Left lung (tissue), 10 donors: ENCODE measurements around the gene UBQLN4. TPM values are rescaled to one million over a fixed set of nuclear protein-coding genes. Genes with fewer than 3 reads are reported as not detected.
A peak's percentile ranks its signal among the peaks of the same experiment; 100 is the strongest.

Experiments used
- ATAC-seq: fragments of 200-7000 bp; cut with Tn5 transposase; one replicate; pipeline ENCODE4 v1.9.1; 2020; ENCODE audit warnings: moderate library complexity
- DNase-seq, 4 donors: peaks; one replicate each; pipeline ENCODE4 v3.0.0-alpha.2; 2013 to 2020
- H3K27ac ChIP-seq, 2 donors: fragments of 200-600 bp; sonication (generic) in 1 of 2; one replicate each; pipeline versions ENCODE4 v1.5.0 to v1.8.0; 2020 to 2021
- H3K27me3 ChIP-seq, 2 donors: fragments of 200-600 bp; sonication (generic) in 1 of 2; one replicate each; pipeline versions ENCODE4 v1.5.0 to v1.8.0; 2020 to 2021
- H3K36me3 ChIP-seq, 2 donors: fragments of 200-600 bp; sonication (generic) in 1 of 2; one replicate each; pipeline versions ENCODE4 v1.5.0 to v1.8.0; 2020 to 2021
- H3K4me1 ChIP-seq, 2 donors: fragments of 200-600 bp; one replicate each; pipeline ENCODE4 v1.8.0; 2021
- H3K4me3 ChIP-seq, 2 donors: fragments of 200-600 bp; sonication (generic) in 1 of 2; one replicate each; pipeline versions ENCODE4 v1.5.0 to v1.8.0; 2020 to 2021; ENCODE audit warnings: mild to moderate bottlenecking in 1 of 2
- H3K9me3 ChIP-seq, 2 donors: fragments of 200-600 bp; sonication (generic) in 1 of 2; one replicate each; pipeline versions ENCODE4 v1.5.0 to v1.8.0; 2020 to 2021
- intact Hi-C, 2 donors: fragments of 100-400 bp; cut with DNase I; formaldehyde crosslinking; loops; one replicate each; pipeline versions ENCODE4 v1.11.2 to v1.14.2; 2022
- polyA plus RNA-seq, 6 donors: library from polyadenylated mRNA; unstranded; fragments of 120-200 nt; gene quantifications; one replicate each; pipeline ENCODE4 v1.2.1, GENCODE V29; 2013; ENCODE audit not compliant: insufficient read length in 6 of 6
- total RNA-seq, 2 donors: library from RNA; stranded (reverse); fragmentation: NEBNext Ultra II Directional; extraction: Animal tissue kit (Norgen Biotek cat#: 25700); gene quantifications; one replicate each; pipeline ENCODE4 v1.2.1, GENCODE V29; 2021
- TF ChIP-seq, protein P1 (sequence below), 2 donors: fragments of 200-600 bp; sonication (generic) in 1 of 2; IDR thresholded peaks; one replicate each; pipeline versions ENCODE4 v1.5.0 to v1.8.0; 2021; ENCODE audit warnings: antibody characterized with exemption in 2 of 2
- donor health status: DM: no; HTN: yes; CAD: no.
- donor health status: DM: no; HTN: no; CAD: no.

UBQLN4 gene
- total and polyA plus RNA-seq, 8 donors: 28.7 to 71.8 (median 62.0) TPM

DNA sequence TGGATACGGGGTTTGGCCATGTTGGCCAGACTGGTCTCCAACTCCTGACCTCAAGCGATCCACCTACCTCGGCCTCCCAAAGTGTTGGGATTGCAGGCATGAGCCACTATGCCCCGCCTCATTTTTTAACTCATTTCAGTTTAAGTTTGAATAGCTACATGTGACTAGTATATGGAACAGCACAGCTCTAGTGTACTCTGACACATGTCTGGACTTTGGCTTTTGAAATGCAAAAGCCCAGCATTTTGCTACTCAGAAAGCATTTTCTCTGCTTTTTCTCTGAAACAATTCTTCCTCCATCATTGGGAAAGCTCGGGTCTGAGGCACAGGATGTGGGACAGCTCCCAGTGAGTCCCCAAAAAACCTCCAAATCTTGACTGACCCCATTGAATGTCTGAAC lies 28.8 kb downstream of the UBQLN4 start:
- ATAC-seq: no peak
- Histone ChIP-seq H3K27ac (no peak overlapping the region), H3K36me3 (peaks cover 0 to under 1% of the 10 kb centered on the region in 2 donors), H3K4me3 (no peak overlapping the region), H3K9me3 (no peaks in the 10 kb centered on the region), H3K27me3 (no peaks in the 10 kb centered on the region), H3K4me1 (peaks cover 3 to 10% of the 10 kb centered on the region in 2 donors)
- TF ChIP-seq, protein P1, sequence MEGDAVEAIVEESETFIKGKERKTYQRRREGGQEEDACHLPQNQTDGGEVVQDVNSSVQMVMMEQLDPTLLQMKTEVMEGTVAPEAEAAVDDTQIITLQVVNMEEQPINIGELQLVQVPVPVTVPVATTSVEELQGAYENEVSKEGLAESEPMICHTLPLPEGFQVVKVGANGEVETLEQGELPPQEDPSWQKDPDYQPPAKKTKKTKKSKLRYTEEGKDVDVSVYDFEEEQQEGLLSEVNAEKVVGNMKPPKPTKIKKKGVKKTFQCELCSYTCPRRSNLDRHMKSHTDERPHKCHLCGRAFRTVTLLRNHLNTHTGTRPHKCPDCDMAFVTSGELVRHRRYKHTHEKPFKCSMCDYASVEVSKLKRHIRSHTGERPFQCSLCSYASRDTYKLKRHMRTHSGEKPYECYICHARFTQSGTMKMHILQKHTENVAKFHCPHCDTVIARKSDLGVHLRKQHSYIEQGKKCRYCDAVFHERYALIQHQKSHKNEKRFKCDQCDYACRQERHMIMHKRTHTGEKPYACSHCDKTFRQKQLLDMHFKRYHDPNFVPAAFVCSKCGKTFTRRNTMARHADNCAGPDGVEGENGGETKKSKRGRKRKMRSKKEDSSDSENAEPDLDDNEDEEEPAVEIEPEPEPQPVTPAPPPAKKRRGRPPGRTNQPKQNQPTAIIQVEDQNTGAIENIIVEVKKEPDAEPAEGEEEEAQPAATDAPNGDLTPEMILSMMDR (IDR thresholded peaks at IDR 0.05): no peak
- no peak for DNase-seq
- intact Hi-C loops: no loop called here

DNA sequence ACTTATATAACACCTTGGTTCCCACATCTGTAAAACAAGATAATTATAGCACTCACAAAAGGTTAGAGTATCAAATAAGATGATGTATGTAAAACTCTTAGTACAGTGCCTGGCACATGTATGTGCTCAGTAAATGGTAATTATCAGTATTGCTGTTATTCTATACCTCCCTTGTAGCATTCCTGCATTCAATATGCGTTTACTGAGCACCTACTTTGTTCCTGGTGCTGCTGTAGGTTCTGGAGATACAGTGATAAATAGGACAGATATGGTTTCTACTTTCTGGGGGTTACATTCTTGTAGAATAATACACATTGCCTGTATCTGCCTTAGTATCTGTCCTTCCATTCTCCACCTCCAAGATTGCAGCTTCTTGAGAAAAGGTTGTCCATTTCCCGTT lies 31.6 kb downstream of the UBQLN4 start:
- peaks cover 0 to 29% of the 10 kb centered on the region in 2 donors for H3K36me3 ChIP-seq
- ATAC-seq: no peak

DNA sequence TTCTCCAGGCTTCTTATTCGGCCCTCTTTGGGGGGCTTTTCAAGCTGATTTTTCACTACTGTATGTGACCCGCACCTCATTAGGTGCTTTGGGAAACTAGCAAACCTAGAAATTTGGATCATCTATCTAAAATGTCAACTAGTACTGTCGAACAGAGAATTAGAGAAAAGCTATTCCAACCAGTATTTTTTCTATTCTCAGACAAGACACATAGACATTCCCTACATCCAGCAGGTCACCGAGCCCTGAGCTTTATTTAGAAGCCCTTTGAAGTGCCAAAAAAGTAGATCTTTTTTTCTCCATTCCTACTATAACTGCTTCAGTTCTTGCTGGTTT lies 32.5 kb downstream of the UBQLN4 start:
- Histone ChIP-seq H3K27me3 (no peaks in the 10 kb centered on the region), H3K27ac (peak overlapping the region; percentile 86 to 90)

More for the DNA sequence above, 31.6 kb downstream of the UBQLN4 start:
- Histone ChIP-seq H3K9me3 (no peaks in the 10 kb centered on the region), H3K27me3 (no peaks in the 10 kb centered on the region), H3K4me1 (peaks cover 9 to 30% of the 10 kb centered on the region in 2 donors), H3K4me3 (no peak overlapping the region), H3K27ac (no peak overlapping the region)
- intact Hi-C loops: no loop called here
- TF ChIP-seq, protein P1 (IDR thresholded peaks at IDR 0.05): no peak
- no peak for DNase-seq

DNA sequence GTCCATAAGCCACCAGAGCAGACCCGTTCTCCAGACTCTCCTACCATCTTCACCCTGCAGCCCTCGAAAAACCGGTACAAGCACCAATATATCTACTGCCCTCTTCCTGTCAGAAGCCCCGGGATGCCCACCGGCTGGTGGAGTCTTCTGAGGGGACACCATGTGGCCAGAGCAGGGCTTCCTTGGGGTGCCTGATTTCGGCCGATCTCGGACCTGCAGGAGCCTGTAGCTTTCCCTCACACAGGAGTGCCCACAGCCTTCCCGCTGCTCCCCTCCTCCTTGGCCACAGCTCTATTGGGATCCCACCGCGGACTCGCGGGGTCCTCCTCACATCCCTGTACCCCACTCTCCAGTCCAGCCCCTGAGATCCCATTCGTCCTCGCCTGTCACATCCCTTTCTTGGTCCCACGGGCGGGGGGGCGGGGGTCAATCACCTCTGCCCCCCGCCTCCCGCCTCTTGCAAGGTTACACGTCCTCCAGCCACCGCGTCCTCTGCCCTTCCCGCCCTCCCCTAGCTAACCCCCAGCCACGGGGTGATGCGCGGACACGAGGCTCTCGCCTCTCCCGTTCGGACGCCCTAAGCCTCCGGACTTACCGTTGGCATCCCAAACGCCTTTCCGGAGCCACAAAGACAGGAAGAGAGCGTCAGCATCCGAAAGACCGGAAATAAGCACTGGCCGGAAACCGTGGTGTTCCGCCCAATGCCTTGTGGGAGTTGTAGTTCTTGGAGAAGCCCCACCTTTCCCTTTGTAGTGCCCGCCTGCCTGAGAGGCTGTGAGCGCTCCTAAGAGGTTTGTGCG lies 33.1 kb downstream of the UBQLN4 start, which contains the start of gene SSR2:
Gene SSR2, minus strand, starts transcription at position 659 of the 800 bp plus-strand sequence. CDS start 784 bp downstream, outside the sequence.
- intact Hi-C loops: no loop called here
- Histone ChIP-seq H3K36me3 (peaks cover 0 to 43% of the 10 kb centered on the region in 2 donors), H3K4me1 (peaks cover 9 to 34% of the 10 kb centered on the region in 2 donors), H3K4me3 (peak within 1 kb of the TSS; percentile 78 to 89), H3K27ac (peak within 1 kb of the TSS; percentile 86 to 90), H3K27me3 (no peaks in the 10 kb centered on the region), H3K9me3 (no peaks in the 10 kb centered on the region)
- ATAC-seq: peak; percentile 99
- peak; percentile 84 to 94 (median 88) for DNase-seq
- TF ChIP-seq, protein P1 (IDR thresholded peaks at IDR 0.05): no peak

More for the DNA sequence above, 32.5 kb downstream of the UBQLN4 start:
- H3K4me1 ChIP-seq: peaks cover 9 to 34% of the 10 kb centered on the region in 2 donors
- H3K9me3 ChIP-seq: no peaks in the 10 kb centered on the region
- peak overlapping the region; percentile 78 to 89 for H3K4me3 ChIP-seq
- DNase-seq: no peak
- no peak for ATAC-seq
- TF ChIP-seq, protein P1 (IDR thresholded peaks at IDR 0.05): no peak
- H3K36me3 ChIP-seq: peaks cover 0 to 38% of the 10 kb centered on the region in 2 donors
- intact Hi-C loops: no loop called here

DNA sequence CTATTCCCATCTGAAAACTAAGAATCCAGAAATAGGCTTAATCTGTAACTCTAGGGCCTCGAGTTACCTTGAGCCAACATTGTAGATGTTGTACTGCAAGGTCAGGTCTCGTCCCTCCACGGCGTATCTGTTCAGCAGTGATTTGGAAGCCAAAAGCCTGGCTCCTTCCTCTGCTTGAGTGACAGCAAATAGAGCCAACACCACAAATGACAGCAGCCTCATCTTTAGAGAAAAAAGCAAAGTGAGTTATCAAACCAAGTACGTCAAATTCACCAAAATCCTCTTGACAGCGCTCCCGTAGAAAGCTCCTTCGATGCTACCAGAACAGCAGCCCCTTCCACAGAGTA lies 33.7 kb downstream of the UBQLN4 start:
- H3K9me3 ChIP-seq: no peaks in the 10 kb centered on the region
- intact Hi-C loops: no loop called here
- H3K27ac ChIP-seq: peak overlapping the region in 1 of 2 donors; percentile 90
- H3K27me3 ChIP-seq: no peaks in the 10 kb centered on the region
- H3K4me1 ChIP-seq: peaks cover 9 to 34% of the 10 kb centered on the region in 2 donors
- ATAC-seq (no peak), DNase-seq (no peak)
- TF ChIP-seq, protein P1 (IDR thresholded peaks at IDR 0.05): no peak
- H3K36me3 ChIP-seq: peaks cover 0 to 49% of the 10 kb centered on the region in 2 donors
- H3K4me3 ChIP-seq: peak overlapping the region; percentile 78 to 89
